Posterior cingulate gyrus (tissue), 11 donors: ENCODE data around the gene MAZ.

Experiments
- DNase-seq, 10 donors: peaks; one replicate each; pipeline versions ENCODE4 v3.0.0 to v3.0.0-alpha.2; 2020 to 2021; ENCODE audit warnings: mixed read lengths in 3 of 10
- intact Hi-C: fragments of 100-400 bp; cut with DNase I; formaldehyde crosslinking; loops from one replicate; pipeline ENCODE4 v1.15.1; 2023

MAZ gene

GRCh38 chr16:29842732-29843346 lies 36.5 kb downstream of the MAZ start:
- intact Hi-C loops, result no loop called here
- no peak for DNase-seq

DNA sequence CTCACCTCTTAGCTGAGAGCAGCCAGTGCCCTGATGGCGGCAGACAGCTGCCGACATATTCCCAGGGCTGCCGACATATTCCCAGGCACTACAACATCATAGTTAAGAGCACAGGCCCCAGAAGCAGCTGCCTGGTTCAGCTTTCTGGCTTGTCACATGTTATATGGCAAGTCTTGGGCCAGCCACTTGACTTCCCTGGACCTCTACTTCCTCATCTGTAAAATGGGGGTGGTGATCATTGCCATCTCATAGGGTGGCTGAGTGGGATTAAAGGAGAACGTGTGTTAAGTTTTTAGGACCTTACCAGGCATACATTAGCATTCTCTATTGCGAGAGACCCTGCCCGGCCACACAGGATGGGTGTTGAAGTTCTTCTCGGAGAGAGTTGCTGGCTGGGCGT lies 37.6 kb downstream of the MAZ start:
- no peak for DNase-seq
- intact Hi-C loops, result no loop called here

DNA sequence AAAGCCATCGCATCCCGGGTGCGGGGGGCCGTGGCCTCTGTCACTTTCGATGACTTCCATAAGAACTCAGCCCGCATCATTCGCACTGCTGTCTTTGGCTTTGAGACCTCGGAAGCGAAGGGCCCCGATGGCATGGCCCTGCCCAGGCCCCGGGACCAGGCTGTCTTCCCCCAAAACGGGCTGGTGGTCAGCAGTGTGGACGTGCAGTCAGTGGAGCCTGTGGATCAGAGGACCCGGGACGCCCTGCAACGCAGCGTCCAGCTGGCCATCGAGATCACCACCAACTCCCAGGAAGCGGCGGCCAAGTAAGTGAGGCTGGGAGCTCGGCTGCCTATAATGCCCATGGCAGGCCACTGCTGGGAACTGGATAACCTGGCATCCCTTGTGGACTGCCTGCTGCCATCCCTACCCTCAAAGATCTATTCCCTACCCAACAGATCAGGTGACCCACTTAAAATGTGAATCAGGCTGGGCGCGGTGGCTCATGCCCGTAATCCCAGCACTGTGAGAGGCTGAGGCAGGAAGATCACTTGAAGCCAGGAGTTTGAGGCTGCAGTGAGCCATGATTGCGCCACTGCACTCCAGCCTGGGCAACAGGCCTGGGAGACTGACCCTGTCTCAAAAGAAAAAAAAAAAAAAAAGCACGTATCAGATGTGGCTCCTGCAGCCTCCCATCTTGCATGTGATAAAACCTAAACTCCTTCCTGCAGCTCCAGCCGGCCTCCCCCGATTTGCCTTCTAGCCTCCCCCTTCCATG lies 38.4 kb downstream of the MAZ start:
- no peak for DNase-seq
- intact Hi-C loops, result no loop called here

- no peak for DNase-seq
- intact Hi-C loops, result no loop called here
These were observed 39.3 kb downstream of the MAZ start for GRCh38 chr16:29845656-29846055.

DNA sequence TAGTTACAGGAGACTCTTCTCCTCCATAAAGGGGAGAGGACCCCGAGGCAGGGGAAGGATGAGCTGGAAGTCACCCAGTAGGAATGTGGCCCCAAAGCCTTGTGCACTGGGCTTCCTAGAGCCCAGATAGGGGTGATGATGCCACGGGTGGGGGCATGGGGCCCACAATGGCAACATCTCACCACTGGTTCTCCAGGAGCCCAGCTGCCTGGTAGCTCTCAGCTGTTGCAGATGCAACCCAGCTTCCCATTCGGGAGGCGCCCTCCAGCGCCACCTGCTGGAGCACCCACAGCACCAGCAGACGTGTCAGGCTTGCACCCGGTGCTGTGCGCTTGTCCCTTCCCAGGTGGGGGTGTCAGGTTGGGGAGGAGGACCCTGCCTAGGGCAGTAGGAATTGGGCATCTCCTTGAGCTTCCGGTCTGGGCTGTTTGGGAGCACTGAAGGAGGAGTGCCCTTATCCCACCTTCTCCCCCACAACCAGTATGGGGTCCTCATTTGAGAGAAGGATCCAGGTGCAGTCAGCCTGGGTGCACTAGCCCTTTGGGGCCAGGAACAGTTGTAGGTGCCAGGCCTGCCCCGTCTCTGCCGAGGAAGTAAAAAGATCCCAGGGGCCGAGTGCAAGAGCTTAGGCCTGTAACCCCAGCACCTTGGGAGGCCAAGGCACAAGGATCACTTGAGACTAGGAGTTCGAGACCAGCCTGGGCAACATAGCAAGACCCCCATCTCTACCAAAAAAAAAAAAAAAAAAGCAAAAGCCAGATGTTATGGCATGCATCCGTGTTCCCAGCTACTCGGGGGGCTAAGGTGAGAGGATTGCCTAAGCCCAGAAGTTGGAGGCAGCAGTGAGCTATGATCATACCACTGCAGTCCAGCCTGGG lies 42.3 kb downstream of the MAZ start:
- intact Hi-C loops, result loop anchor here (1.0 kb wide), 1 partner anchor 41 kb away; no protein-coding TSS in a partner anchor
- DNase-seq, result peak; percentile 65 to 98 (median 82)

DNA sequence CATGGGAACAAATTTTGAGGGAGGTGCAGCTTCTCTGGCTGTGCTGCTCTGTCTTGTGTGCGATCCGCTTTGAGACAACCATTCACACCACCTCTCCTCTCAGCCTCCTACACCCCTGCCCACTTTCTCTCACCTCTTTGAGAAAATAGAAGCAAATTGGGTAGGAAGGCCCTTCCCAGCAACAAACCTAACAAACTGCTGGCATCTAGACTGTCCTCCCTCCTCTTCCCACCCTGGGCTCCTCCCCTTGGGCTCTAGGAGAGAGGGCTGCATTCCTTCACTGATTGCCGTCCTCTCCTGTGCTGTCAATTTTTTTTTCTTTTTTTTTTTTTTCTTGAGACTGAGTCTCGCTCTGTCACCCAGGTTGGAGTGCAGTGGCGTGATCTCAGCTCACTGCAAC lies 43.2 kb downstream of the MAZ start:
- intact Hi-C loops, result no loop called here
- DNase-seq, result peak in 3 of 10 donors; percentile 23 to 51 (median 26)

- DNase-seq, result no peak
- intact Hi-C loops, result no loop called here
These were observed 44.7 kb downstream of the MAZ start for GRCh38 chr16:29850998-29851397.

- intact Hi-C loops, result no loop called here
- peak in 1 of 10 donors; percentile 27 for DNase-seq
These were observed 46.3 kb downstream of the MAZ start for GRCh38 chr16:29852654-29853053.

- no peak for DNase-seq
- intact Hi-C loops, result no loop called here
These were observed 48.3 kb downstream of the MAZ start for GRCh38 chr16:29854520-29855100.

GRCh38 chr16:29857133-29857760 lies 50.9 kb downstream of the MAZ start:
- intact Hi-C loops, result no loop called here
- no peak for DNase-seq

- no peak for DNase-seq
- intact Hi-C loops, result no loop called here
These were observed 52.0 kb downstream of the MAZ start for GRCh38 chr16:29858149-29858849.

DNA sequence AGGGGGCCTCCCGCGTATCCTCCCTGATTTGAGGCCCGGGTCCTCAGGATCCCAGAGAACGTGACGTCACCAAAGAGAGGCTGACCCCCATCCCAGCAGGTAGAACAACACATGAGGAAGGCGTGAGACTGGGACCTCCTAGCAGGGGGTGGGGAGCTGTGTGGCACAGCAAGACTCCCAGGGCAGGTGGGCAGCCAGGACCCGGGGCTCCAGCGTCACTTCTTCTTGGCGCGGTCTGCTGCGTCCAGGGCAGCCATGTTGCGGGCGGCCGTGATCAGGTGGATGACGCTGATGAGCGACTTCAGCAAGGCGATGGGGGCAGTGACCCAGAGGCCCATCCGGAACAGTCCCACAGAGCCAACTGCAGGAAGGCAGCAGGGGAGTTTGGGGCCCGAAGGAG lies 52.6 kb downstream of the MAZ start:
- no peak for DNase-seq
- intact Hi-C loops, result no loop called here

DNA sequence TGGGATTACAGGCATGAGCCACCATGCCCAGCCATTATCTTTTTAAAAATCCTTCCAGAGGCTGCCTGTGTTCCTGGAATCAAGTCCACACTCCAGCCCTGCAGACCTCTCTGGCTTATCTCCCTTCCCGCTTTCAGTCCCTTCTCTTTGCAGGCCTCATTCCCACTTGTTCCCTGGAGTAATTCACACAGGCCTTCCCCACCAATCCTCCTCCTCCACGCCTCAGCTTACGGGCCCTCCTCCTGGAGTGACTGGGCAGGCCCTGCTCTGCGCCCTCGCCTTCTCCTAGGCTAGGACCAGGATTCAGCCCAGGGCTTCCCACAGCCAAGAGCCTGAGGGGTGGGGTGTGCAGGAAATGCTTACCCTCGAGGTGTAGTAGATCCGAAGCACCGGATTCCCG lies 53.9 kb downstream of the MAZ start:
- intact Hi-C loops, result loop anchor here (5.0 kb wide), 1 partner anchor 112 kb away; the partner anchor contains the start of gene TAOK2
- no peak for DNase-seq
